Activated CD4-positive, CD25-positive, alpha-beta regulatory T cell treated with anti-CD3 and anti-CD28 coated beads, Interleukin-2, amount 50 U/mL, for 16 hours (primary cell): ENCODE data around the gene UTF1.
"Not testable (repeated sequence)": the region's sequence is repeated elsewhere in the genome, so short reads cannot be mapped to it uniquely, and the experiment has no call there.

ENCODE experiments used
- DNase-seq: peaks from one replicate; pipeline ENCODE4 v3.0.0-alpha.2; 2020; ENCODE audit warnings: low read depth, low spot score

The UTF1 gene

GRCh38 chr10:133227256-133227655, 2.8 kb upstream of the UTF1 start:
- no peak for DNase-seq

DNA sequence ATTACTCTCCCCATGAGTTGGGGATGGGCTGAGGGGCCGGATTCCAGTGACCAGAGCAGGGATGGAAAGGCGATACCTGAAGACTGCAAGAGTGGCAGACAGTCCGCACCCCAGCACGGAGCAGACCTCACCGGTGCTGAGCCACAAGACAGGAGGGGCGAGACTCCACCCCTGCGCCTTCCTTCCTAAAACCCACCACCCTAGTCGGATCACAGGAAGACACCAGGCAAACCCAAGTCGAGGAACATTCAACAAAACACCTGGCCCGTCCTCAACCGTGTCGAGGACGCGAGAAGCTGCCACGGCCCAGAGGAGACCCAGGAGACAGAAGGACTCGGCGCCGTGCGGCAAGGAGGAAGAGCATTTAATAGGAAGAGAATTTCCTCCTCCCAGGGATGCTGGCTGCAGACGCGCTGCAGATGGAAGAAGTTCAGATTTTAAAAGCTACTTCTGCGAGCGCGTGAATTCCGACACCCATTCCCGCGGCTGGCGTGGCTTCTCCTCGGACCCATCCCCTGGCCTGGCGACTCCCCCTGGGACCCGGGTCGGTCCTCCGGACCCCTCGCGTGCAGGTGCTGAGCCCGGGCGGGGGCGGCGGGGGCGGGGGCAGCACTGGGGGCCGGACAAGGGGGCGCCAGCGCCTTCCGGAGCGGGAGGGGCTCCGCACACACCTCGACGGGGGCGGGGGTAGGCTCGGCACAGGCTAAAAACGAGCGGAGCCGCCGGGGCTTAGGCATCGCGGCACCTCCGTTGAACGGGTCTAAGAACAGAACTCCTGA, 563 bp upstream of the UTF1 start:
- DNase-seq = no peak

GRCh38 chr10:133230387-133231195, 574 bp downstream of the UTF1 start:
- no peak for DNase-seq

GRCh38 chr10:133231244-133231945, 1.4 kb downstream of the UTF1 start:
- DNase-seq = no peak

DNA sequence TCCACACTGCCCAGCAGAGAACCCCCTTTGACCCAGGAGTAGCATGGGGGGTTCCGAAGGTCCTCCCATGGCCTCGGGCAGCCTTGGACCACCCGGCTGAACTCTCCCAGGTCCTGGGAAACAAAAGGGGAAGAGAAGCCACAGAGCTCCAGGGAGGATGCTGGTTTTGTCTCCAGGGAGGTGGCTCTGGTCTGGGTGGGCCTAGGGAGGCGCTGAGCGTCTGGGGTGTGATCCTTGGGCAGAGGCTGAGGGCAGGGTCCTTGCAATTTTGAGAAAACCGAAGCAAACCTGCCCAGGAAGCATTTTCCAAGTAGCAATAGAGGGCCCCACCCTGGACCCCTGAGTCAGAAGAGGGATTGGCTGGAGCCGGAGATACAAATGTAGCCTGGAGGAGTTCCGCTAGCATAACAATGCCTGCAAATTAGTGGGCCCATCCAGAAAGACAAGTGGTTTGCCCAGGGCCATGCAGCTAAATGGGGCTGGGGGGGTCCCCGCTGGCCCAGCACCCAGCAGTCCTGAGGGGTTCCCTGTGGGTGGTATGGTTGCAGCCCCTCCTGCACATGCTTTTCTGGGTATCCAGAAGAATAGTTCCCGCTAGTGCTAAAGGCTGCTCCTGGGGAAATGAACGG, 2.0 kb downstream of the UTF1 start:
- no peak for DNase-seq

- DNase-seq = not testable (repeated sequence)
Observed at GRCh38 chr10:133234796-133235195, 4.8 kb downstream of the UTF1 start.

DNA sequence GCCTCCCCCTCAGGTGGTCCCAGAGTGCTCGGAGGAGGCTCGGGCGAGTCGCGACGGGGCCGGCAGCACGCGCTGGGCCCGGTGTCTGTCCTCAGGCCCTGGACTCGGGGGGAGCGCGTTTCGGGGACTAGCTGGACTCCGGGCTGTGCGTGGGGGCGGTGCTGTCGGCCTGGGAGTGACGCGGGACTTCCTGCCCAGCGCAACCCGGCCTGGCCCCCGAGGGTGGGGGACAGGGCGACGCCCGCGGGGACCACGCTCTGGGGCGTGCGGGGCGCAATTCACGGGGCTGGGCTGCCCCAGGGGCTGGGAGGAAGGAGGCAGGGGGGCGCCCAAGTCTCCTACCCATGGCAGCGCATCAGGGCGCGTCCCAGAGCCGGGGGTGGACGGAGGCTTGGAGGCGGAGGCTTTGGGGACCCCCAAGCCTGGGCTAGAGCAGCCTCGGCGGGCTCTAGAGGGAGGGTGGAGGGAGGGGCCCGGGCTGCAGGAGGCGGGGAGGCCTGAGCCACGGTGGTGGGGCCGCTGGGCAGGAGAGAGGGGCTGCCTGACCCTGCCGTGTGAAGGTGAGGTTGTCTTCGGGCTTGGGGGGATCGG, 5.3 kb downstream of the UTF1 start:
- DNase-seq = no peak

DNA sequence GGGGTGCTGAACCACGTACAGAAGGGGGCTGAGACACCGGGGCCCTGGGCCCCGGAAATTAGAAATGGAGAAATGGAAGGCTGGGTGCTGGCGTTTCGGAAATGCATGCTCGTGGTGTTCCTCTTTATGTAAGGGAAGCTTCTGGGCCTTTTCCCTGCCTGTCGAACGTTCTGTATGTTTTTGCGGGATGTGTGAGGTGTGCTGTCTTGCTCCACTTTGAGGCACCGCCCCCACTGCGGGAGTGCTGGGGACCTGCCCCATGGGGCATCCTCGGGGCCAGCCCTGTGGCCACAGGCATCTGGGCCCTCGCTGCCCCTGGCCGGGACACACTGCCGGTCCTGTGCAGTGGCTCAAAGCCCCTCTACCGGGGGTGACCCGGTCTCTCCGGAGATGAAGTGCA, 5.9 kb downstream of the UTF1 start:
- no peak for DNase-seq

- no peak for DNase-seq
Observed at GRCh38 chr10:133236401-133237240, 6.6 kb downstream of the UTF1 start.

DNA sequence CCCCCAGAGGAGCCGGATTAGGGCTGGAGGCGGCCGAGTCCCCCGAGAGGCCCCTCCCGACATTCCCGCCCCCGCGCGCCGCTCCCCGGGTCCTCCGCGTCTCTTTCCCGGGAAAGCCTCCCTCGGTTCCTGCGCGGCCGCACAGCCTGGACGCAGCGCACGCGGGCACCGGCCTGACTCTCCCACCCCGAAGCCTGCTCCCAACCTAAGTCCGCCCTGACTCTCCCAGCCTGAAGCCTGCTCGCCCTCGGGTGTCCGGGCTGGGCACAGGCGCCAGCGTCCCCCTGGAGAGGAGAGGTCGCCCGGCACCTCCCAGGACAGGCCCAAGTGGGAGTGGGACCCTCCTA, 7.2 kb downstream of the UTF1 start:
- no peak for DNase-seq

- no peak for DNase-seq
Observed at GRCh38 chr10:133237588-133238465, 7.8 kb downstream of the UTF1 start, which contains the start of gene VENTX. Gene VENTX (plus strand): TSS chr10:133237855. CDS start chr10:133237915, 60 bp downstream.

- DNase-seq = no peak
Observed at GRCh38 chr10:133238466-133238804, 8.4 kb downstream of the UTF1 start.

- no peak for DNase-seq
Observed at GRCh38 chr10:133239990-133240389, 10.0 kb downstream of the UTF1 start.

DNA sequence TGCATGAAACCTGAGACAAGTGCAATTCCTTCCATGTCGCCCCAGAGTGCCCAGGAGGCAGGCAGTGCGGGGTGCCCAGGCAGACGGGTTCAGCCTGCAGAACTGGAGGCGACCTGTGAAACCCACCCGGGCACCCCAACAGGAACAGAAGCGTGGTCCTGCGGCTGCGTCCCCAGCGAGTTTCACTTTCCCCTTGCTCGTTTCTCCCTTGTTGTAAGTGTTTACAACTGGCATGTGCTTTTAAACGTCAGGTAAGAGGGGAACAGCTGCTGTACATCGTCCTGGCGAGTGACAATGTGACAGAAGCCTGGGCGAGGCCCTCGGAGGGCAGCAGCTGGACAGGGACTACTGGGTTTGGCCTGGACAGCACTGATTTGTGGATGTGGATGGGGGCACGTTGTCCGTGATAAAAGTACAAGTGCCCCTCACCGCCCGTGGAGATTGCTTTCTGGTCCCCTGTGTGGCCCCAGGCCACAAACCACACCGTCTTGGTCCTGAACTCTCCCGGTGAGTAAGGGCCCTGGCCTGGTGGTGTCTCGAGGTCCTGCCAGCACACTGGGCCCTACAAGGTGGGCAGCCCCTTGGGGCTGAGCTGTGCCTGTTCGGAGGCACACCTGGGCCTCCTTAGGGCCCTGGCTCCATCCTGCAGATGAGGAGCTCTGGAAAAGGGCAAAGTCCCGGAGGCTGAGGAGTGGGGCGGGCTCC, 11.6 kb downstream of the UTF1 start:
- DNase-seq = no peak

- no peak for DNase-seq
Observed at GRCh38 chr10:133242611-133243356, 12.8 kb downstream of the UTF1 start.

GRCh38 chr10:133243593-133243992, 13.6 kb downstream of the UTF1 start:
- no peak for DNase-seq

DNA sequence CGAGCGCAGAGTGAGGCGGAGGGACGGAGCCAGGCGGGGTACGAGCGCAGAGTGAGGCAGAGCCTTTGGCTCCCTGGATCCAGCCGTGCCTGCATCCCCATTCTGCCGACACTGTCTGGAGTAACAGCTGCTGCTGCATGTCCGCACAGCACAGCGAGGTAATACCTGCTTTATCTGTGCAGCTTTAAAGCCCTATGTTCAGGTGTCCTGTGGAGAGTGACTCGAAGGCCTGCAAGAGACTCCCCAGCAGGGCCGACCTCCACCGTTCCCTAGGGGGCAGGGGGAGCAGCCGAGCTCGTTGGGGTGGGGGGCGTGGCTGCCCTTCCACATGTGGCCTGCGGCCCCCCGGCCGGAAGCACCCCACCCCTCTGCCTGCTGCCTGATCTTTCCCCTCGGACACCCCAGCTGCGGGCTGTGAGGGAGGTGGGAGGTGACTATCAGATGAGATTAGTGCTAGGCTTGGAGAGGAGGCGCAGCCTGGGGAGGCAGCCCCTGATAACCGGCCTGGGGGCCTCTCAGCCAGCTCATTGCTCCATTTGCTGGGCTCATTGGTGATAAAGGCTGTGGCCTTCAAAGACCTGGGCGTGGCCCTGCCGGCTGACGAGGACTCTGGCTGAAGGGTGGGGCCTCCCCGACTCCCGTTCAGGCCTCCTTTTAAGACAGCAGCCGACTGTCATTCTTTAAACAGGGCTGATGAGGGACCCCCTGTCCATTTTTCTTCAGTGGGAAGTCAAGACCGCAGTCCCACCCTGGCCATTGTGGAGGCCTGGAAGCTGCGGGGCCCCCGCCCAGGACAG, 15.6 kb downstream of the UTF1 start:
- DNase-seq = no peak

DNA sequence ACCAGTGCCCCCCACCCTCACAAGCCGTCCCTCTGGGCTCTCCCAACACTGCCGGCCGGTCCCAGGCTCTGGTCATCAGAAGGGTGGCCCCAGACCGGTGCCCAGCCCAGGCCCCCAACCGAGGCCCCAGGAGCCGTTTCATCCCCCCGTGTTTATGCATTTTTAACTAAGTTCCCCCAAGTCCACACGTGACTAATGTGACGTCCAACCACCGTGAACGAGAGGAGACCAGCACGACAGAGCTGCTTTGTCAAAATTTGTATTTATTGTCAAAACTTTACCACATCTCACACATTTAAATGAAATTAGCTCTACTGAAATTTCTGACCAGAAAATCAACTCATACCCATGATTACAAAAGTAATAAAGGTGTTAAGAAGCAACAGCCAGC, 16.2 kb downstream of the UTF1 start:
- DNase-seq = no peak
